GM18511 (cell line): ENCODE results near the gene PDE6D.

Source experiments
- ATAC-seq: cut with Tn5 transposase; IDR thresholded peaks from one replicate; pipeline ENCODE4 v1.9.1; 2021; ENCODE audit warnings: mild to moderate bottlenecking, moderate library complexity; ENCODE audit not compliant: unreplicated experiment

Gene PDE6D

DNA sequence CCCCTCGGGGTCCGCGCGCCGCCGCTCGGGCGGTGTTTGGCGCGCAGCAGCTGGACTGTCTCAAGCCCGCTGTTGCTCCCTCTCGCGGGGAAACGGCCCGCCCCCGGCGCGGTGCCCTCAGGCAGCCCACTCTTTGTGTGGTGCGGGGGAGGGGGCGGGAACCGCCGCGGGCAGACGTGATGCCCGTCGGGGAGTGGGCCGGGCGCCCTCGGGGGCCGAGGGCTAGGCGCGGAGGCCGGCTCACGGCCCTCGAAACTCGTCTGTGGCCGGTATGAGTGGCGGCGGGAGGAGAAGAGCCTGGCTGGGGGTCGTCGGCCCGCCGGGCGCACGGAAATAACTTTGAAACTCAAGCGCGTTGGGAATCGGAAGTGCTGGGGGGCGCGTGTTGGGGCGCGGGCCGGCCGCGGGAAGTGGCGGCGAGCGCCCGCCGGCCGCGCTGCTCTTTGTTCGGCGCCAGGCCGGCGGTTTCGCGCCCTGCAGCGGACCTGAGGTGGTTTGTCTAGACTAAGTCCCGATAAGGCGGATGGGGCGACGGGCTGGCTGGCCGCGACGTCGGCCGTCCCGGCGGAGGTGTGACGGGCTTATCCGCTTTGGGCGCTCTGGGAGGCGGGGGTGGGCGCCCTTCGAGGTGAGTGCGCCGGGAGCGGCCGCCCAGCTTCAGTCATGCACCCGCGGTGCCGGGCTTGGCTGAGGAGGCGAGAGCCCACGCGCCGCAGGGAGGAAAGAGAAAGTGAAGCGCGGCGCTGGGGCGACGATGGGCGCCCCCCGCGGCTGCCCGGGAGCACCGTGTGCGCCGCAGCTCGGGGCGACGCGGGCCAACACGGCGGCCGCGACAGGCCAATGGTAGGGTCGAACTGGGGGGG lies 72.1 kb downstream of the PDE6D start:
- no peak for ATAC-seq

DNA sequence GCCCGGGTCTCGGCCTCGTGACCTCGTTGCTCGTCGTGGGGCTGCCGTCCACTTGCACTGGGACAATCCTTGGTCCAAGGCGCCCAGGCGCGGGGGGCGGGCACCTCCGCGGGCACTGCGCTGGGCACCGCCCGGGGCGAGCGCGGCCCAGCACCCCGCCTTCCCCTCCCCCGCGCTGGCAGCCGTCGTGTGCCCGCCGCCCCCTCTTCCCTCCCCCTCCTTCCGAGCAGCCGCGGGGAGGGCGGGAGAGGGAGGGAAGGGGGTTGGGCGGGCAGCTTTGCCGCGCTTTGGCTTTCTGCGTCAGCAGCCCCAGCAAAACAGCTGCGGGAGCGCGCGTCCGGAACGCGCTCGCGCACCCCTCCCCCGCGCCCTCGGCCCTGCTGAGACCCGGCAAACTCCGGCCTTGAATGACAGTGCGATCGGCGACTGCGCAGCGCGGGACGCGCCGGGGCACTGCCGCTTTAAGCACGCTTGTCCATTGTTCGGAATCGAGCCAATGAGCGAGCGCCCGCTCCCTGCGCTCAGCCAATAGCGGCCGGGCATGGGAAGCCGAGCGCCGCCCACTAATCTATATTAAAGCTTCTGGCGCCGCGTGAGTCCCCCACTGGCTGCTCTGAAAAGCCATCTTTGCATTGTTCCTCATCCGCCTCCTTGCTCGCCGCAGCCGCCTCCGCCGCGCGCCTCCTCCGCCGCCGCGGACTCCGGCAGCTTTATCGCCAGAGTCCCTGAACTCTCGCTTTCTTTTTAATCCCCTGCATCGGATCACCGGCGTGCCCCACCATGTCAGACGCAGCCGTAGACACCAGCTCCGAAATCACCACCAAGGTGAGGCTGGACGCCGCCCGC lies 72.9 kb downstream of the PDE6D start, which contains the start of gene PTMA:
TSS of gene PTMA (plus strand) at position 599 of the 846 bp plus-strand sequence. CDS start at position 781, 182 bp downstream.
- peak; percentile 63 for ATAC-seq

DNA sequence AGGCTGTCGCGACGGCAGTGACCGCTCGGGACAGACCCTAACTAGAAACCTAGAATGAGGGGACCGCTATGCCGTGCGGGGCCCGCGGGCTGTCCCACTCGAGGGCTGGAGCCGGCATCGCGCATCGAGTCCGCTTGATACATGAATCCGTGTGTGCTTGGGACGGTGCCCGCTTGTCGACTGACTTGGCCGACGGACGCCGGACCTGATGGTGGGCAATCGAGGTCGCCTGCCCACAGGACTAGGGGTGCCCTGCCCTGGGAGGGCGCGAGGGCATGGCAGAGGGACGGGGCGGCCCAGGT lies 73.5 kb downstream of the PDE6D start:
- ATAC-seq: peak; percentile 1

DNA sequence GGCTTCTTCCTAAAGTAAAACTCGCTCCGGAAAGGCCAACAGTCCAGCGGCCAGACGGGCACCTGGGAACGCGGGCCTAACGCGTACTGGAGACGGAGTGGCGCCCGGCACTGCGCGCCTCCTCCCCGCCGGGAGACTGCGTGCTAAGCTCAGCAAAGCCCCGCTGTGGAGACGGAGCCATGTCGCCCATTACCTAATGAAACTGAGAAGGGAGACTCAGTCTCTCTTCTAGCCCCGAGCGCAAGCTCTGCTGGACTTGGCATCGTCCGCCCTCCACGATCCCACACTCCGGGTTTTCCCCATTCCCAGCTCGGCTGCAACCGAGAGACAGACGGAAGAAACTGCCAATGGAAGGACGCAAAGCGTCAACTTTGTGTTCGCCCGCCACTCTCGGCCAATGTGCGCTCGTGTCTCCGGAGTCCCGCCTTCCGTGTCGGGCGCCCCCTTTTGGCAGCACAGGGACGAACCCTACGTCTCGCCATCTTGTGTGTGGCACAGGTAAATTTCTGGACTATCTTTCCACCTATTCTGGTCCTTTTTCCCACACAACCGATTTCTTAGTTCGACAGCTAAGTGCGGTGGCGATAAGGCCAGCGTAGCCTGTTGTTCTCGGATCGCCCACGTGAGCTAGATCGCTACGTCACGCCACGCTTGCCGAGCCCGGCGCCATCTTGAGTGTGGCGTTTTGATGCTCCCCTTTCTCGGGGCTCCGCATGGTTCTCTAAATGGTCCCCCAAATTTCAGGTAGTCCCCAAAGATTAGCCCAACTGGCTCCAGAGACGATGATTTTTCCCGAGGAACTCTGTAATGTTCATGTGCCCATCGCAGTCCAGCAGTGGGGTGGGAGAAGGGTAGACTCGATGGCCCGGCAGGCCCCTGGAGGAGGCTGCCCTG lies 74.1 kb downstream of the PDE6D start:
- ATAC-seq: peak; percentile 40

DNA sequence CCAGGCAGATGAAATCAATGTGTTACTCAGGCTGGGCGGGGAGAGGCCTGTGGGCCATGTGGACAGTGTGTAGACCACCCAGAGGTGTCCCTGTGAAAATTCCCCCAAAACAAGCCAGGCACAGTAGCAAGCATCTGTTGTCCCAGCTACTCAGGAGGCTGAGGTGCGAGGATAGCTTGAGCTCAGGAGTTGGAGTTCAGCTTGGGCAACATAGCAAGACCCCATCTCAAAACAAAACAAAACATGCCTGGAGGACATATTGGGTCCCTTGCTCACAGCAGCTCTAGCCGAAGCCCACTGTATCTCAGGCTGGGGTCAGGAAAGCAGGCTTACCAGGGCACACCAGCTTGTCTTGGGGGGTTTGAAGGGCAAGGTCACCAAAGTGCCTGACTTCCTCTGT lies 77.1 kb downstream of the PDE6D start:
- no peak for ATAC-seq

DNA sequence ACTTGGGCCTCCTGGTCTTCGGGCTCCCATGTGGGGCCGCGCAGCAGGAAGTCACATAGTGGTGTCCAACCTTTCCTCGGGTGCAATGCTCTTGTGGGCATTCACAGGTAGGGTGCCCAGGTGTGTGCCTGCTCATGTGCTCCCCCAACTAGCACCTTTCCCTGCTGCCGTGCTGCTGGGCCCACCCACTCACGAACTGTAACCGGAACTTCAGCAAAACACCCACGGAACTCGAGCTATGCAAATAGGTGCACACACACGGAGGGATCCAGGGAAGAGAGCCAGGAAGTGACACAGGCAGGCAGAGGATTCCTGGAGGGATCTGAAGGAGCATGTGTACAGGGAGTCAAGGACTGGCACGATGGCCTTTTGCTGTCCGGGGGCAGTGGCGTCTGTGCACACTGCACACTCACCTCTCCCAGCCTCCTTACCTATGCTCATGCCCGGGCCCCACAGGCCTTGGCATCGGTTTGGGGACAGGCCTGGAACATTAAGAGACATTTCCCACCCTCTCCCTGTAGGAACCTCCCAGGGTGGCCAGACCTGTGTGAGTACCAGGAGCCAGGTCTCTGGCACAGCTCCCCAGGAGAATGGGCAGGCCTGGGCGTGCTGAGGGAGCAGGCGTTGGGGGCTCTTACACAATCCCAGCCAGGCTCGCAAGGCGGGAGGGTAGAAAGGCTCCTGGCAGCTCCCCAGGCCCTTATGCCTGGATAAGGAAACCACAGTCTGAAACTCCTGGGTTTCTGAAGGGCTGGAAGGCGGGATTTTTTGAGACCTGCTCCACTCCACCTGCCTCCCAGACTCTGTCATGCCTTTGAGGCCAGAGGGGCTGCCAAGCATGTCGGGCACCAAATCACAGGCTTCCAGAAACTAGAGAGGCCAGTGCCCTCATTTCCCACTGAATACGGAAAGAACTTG lies 79.4 kb downstream of the PDE6D start:
- no peak for ATAC-seq

DNA sequence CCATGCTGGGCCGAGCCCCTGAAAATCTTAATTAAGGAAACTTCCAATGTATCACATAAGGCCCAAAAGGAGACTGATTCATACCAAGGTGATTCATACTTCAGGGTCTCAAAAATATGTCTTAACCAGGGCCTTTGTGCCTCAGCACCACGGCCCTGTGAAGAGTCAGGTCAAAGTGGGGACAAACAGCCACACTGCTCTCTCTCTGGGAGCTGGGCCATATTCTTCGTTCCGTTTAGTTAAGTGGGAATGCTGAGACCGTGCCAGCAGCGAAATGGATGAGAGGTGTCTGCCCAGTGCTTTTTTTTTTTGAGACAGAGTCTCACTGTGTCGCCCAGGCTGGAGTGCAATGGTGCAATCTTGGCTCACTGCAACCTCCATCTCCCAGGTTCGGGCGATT lies 82.1 kb downstream of the PDE6D start:
- ATAC-seq: no peak

DNA sequence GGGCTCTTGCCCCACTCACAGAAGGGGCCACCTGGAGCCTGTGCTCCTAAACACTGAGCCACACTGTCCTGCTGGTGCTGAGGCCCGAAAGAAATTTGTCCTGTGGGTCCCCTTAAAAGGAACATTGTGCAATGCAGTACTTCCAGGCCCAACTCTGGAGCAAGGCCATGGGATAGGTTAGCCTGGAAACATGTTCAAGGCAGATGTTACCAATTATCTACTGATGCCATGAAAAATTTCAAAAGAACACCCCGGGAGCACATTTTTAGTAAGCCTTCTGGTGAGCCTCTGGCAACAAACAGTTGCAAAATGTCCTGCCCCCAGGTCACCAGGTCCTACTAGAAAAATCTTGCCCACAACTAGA lies 85.1 kb downstream of the PDE6D start:
- no peak for ATAC-seq

DNA sequence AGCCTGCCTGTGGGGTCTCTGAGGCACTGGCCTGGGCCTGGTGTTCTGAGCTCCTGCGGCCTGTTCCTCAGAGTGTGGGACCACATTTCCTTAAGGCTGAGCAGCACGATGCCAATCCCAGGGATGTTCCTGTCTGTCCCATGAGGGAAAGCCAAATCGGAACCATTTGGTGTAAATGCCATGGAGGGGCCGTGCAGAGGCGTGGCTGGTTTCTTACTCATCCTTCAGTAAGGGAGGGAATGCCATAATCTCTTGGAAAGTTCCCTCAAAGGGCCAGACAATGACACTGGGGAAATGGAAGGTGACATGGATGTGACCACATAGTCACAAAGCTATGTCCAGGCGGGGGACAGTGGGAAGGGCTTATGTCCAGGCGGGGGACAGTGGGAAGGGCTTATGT lies 87.1 kb downstream of the PDE6D start:
- ATAC-seq: no peak

DNA sequence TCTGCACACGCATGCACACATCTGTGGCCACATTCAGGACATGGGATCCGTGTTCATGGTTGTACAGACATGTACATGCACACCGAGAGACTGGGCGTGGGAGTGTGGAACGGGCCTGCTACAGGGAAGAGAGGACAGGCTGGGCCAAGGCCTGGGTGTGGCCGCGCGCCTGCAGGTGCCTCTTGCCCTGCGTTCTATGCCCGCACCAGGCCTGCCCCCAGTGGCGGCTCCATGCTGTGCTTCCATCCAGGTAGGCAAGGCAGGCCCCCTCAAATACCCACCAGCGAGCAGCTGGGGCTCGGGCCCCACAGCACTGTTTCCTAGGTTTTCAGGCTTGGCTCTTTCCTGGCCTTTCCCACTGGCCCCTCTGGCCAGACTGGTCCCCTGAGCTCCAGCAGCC lies 88.2 kb downstream of the PDE6D start:
- no peak for ATAC-seq

DNA sequence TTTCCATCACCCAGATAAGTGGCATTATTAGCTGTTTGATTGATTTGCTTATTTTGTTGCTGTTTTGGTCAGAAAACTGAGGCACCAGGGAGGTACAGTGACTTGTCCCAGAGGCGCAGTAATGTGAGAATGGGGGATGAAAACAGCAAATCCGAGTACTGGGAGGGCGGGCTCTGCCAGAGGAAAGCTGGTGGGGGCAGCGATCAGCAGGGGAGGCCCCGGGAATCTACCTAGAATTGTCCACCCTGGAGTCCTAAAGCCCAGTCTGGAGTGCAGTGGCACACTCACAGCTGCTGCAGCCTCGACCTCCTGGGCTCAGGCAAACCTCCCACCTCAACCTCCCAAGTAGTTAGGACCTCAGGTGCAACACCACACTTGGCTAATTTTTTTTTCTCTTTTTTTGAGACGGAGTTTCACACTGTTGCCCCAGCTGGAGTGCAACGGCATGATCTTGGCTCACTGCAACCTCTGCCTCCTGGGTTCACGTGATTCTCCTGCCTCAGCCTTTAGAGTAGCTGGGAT lies 89.8 kb downstream of the PDE6D start:
- ATAC-seq: no peak

DNA sequence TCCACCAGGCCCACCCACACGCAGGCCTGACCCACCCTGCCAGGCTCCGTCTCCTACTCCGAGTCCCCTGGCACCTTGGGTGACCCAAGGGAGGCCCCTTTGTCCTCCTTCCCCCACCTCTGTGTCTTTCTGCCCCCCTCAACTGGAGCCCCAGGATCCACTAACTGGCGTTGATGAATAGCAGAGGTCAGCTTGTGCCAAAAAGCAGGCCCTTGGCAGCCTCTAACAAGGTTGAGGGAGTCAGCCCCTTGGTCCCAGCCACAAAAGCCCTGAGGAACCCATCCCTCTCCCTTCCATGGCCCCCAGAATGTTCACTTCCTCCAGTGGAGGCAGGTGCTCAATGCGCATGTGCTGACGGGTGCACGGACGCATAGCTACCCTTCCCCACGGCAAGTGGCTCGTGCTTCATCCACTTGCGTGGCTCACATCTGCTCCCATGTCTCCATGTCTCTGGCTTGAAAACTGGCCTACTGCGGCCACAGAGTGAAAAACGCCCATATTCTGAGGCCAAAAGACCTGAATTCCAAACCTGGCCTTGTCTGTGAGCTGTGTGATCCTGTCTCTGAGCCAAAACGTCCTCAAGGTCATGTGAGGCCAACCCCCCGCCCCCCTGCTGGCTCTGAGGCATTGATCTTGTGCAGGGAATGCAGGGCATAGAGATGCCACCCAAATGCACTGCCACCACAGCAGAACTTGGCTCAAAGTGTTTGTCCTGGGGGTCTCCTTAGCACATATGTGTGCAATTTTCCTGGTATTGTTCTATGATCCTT lies 91.8 kb downstream of the PDE6D start:
- no peak for ATAC-seq

DNA sequence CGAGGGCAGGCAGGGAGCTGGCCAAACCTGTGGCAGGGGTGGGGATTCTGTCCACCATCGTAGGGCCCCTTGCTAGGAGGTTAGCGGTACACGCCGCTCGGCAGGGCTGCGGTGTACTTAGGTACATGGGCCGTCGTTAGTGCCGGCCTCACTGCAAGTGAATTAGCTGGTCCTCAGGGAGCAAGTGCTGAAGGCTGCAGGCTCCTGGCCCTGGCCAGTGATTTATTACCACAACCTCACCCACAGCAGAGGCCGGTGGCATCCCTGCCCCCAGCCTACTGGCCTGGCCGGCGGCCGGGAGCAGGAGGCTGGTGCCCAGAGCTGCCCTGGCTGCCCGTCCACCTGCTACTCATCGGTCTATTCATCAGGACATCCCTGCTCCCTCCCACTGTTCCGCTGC lies 92.4 kb downstream of the PDE6D start:
- no peak for ATAC-seq

DNA sequence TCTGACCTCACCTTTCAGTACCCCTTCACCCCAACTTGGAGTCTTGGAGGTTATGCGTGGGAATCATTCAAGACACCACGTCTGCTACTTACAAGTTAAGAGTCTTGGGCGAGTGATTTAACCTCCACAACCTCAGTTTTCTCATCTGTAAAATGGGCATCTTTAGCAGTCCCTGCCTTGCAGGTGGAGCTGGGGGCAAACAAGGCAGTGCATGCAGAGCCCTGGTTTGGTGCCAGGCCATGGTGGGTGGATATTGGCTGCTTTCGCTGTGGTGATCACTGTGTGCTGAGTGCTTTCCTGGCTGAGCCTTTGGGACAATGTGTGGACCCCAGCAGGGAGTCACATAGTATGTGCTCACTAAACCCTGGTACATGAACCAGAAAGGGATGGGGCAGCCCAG lies 93.1 kb downstream of the PDE6D start:
- ATAC-seq: no peak

DNA sequence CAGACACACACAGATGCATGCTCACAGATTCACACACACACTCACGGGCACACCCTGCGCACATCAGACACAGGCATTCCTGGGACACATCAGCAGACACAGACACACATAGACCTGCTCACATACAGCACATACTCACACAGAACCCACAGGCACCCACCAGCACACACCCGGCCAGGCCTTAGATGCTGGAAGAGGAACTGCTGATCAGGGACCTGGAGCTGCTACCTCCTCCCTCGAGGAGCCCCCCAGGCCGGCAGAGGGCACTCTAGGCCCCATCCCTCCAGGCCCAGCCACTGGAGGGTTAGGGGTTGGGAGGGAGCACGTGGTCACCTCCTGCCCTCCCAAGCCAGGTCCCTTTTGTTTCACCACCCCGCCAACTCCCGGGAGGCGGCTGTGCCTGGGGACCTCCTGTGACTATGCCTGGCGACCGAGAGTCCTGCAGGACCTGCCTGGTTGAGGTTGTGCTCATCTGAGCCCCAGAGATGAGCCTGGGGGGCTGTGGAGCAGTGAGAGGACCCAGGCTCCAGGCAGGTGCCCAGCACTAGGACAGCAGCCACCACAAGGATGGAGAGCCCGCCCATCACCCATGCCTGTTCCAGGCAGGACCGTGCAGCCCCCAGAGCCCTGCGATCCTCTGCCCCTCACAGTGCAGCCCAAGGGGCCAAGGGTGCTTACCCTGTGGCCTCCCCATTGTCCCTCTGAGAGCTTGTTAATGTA lies 93.8 kb downstream of the PDE6D start:
- peak; percentile 84 for ATAC-seq

DNA sequence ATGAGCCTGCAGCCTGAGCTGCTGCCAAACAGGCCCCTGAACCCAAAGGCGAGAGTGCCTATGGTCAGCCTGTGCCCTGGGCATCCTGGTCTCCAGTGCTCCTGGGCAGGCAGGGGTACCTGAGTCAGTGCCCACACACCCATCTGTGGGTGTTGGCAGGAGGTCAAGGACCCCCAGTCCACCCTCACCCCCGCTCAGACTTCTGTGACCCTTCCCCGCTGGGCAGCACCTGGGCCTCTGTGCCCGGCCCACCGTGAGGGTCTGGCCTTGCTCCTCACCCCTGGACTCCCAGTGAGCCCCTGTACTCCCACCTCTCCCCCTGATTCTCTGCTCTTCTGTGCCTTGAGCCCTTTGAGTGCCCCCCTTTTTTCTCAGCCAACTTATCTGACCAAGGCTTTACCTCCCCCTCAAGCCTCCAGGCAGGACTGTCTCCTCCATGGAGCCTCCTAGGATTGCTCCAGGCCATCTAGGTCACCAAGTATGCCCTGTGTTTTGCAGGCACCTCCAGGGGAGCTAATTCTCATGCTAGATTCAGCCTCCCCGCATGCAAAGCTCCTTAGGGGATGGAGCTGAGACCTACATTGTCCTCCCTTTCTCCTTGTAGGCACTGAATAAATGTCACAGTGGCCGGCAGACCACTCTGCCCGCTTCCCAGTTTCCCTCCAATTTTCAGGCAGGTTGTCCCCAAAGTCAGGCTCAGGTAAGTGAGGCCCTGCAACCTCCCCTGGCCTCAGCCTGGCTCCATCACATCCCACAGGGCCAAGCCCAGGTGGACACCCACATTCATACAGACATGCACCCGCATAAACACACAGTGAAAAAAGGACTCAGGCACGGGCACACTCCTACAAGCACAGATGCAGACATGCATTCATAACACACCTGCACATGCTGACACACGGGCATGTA lies 94.6 kb downstream of the PDE6D start:
- ATAC-seq: no peak

DNA sequence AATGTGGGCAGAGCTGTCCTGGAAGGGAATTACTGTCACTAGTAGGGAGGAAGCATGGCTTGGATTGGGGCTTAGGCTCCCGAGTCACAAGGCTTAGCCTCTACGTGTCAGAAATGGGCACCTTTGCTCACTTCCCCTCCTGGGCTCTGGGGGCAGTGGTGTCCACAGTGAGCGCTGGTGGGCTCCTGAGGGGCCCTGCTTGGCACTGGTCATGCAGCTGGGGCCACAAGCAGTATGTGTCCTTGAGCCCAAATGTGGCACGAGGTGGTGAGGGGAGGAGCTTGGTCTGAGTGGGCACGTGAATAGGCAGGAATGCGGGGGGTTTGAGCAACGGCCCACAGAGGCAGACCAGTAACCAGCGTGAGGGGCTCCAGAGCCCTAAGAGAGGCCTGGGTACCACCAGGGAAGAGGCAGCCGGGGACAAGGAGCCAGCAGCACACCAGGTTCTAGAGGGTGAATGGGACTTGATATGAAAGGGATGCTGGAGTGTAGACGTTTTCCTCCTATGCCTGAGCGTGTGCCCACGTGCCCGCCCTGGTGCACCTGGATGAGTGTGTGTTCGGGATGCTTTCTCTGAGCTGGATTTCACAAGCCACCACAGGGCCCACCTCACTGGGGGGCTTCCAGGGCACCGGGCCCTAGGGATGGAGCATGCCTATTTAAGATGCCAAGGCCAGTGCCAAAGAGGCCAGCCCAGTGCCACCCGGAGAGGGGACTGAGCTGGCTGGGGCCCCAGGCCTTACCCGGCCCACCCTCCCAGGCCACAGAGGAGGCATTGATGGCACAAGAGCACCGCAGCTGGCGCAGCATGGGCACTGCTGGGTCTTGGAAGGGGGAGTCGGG lies 95.5 kb downstream of the PDE6D start:
- ATAC-seq: no peak
